Esophagus muscularis mucosa (tissue), 3 donors: ENCODE measurements around the gene NPAT.
"Not testable (repeated sequence)": the region's sequence is repeated elsewhere in the genome, so short reads cannot be mapped to it uniquely, and the experiment has no call there.

Experiments
- CTCF ChIP-seq, 3 experiments: fragments of 200-600 bp in 2 of 3; fragments of 450-650 bp in 1 of 3; sonication (generic) in 2 of 3; IDR thresholded peaks; one replicate each; pipeline ENCODE4 v1.5.1; 2017 to 2019; ENCODE audit warnings: antibody characterized with exemption in 3 of 3, mild to moderate bottlenecking in 2 of 3, moderate library complexity in 1 of 3
- POLR2A ChIP-seq: fragments of 450-650 bp; IDR thresholded peaks from one replicate; pipeline ENCODE4 v1.6.1; 2017; ENCODE audit warnings: antibody characterized with exemption, moderate library complexity, mild to moderate bottlenecking, low read depth
- POLR2AphosphoS5 ChIP-seq, 2 donors: sonication (generic); formaldehyde crosslinking; IDR thresholded peaks; one replicate each; pipeline ENCODE4 v1.6.1; 2017; ENCODE audit warnings: antibody characterized with exemption in 2 of 2

DNA sequence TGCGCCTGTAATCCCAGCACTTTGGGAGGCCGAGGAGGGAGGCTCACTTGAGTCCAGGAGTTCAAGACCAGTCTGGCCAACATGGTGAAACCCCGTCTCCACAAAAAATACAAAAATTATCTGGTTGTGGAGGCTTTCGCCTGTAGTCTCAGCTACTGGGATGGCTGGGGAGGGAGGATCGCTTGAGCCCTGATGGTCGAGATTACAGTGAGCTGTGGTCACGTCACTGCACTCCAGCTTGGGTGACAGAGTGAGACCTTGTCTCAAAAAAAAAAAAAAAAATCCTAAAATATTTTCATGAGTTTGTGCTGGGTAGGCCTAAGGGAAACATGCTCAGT lies 101.5 kb downstream of the NPAT start:
- not testable (repeated sequence) for TF ChIP-seq POLR2AphosphoS5 (IDR thresholded peaks at IDR 0.05); CTCF (IDR thresholded peaks at IDR 0.05); POLR2A
